Liver (tissue), 3 donors: ENCODE data around the gene DCTPP1.

Source experiments
- CTCF ChIP-seq: fragments of 150-350 bp; IDR thresholded peaks from 2 replicates; pipeline ENCODE4 v1.5.1; 2017; ENCODE audit warnings: improper control_type of control experiment, low read depth, low read length; ENCODE audit not compliant: missing input control
- MAX ChIP-seq: IDR thresholded peaks from 2 replicates; pipeline ENCODE4 v1.6.1; 2016; ENCODE audit warnings: antibody characterized with exemption
- TAF1 ChIP-seq: conservative IDR thresholded peaks from 2 replicates; pipeline ENCODE4 v1.6.1; 2016; ENCODE audit warnings: antibody characterized with exemption, mild to moderate bottlenecking
- YY1 ChIP-seq: IDR thresholded peaks from 2 replicates; pipeline ENCODE4 v1.6.1; 2016; ENCODE audit warnings: antibody characterized with exemption, mild to moderate bottlenecking
- donor health status: healthy.
- donor health status: healthy.

GRCh38 chr16:30375864-30376263, 54.0 kb downstream of the DCTPP1 start:
- TF ChIP-seq MAX, result no peak
- TF ChIP-seq CTCF, result no peak
- TF ChIP-seq YY1, result no peak
- TF ChIP-seq TAF1, result no peak
